Activated T-cell treated with anti-CD3 and anti-CD28 coated beads, Interleukin-2, amount 50 U/mL, for 72 hours (primary cell): Measurements from ENCODE around the gene PHF10. TPM values are rescaled to one million over a fixed set of nuclear protein-coding genes. Genes with fewer than 3 reads are reported as not detected.
"Not testable (repeated sequence)": the region's sequence is repeated elsewhere in the genome, so short reads cannot be mapped to it uniquely, and the experiment has no call there.

ENCODE experiments used
- ATAC-seq, 2 donors: fragments of 150-1000 bp; cut with Tn5 transposase; replicated peaks in 1 of 2; 2 replicates each; pipeline ENCODE4 v1.10.0; 2021; ENCODE audit warnings: moderate library complexity in 2 of 2, mild to moderate bottlenecking in 1 of 2
- DNase-seq, 2 donors: peaks; one replicate each; pipeline ENCODE4 v3.0.0; 2021 to 2022; ENCODE audit warnings: mixed read lengths in 1 of 2
- H3K27ac Mint-ChIP-seq: one replicate; pipeline ENCODE4 v1.8.0; 2022; ENCODE audit warnings: mild to moderate bottlenecking, moderate library complexity, mixed read lengths
- H3K27me3 Mint-ChIP-seq: one replicate; pipeline ENCODE4 v1.8.0; 2022; ENCODE audit warnings: low read depth, mixed read lengths
- H3K36me3 Mint-ChIP-seq, 2 donors: one replicate each; pipeline ENCODE4 v1.8.0; 2022; ENCODE audit warnings: mixed read lengths in 2 of 2, mild to moderate bottlenecking in 1 of 2; ENCODE audit not compliant: insufficient read depth in 2 of 2
- H3K4me1 Mint-ChIP-seq: one replicate; pipeline ENCODE4 v1.8.0; 2022; ENCODE audit warnings: low read depth, mixed read lengths
- H3K4me3 Mint-ChIP-seq, 2 donors: one replicate each; pipeline ENCODE4 v1.8.0; 2022; ENCODE audit warnings: mild to moderate bottlenecking in 2 of 2, mixed read lengths in 2 of 2, moderate library complexity in 2 of 2
- H3K9me3 Mint-ChIP-seq, 2 donors: one replicate each; pipeline ENCODE4 v1.8.0; 2022; ENCODE audit warnings: mixed read lengths in 2 of 2
- total RNA-seq, 2 donors: library from RNA; stranded (reverse); gene quantifications; one replicate each; pipeline ENCODE4 v1.2.3, GENCODE V29; 2022

The PHF10 gene
- total RNA-seq, 2 donors from 2014 or later = 87.7 to 95.8 TPM

DNA sequence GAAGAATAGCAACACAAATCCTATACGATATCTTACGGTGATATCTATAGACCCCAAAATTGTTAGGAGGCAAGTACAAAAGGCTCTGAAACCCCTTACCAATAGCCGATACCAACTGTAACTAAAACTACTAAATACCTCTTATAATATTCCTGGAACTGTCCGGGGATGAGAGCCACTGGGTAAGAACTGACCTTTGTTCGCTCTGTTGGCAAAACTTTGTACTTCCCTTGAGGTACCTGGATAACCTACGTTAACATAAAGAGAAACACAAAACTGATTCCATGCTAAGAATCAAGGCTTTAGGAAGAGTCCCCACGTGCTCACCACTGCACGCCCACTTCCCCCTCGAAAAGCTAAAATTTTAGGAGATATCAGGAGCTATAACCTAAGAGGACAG, 9.7 kb downstream of the PHF10 start:
- ATAC-seq = no peak
- H3K36me3 Mint-ChIP-seq = peaks cover 5 to 38% of the 10 kb centered on the region in 2 donors
- peaks cover 18% of the 10 kb centered on the region for H3K4me1 Mint-ChIP-seq
- no peak overlapping the region for H3K4me3 Mint-ChIP-seq
- no peak overlapping the region for H3K27ac Mint-ChIP-seq
- DNase-seq = no peak
- no peaks in the 10 kb centered on the region for H3K27me3 Mint-ChIP-seq
- no peaks in the 10 kb centered on the region for H3K9me3 Mint-ChIP-seq

DNA sequence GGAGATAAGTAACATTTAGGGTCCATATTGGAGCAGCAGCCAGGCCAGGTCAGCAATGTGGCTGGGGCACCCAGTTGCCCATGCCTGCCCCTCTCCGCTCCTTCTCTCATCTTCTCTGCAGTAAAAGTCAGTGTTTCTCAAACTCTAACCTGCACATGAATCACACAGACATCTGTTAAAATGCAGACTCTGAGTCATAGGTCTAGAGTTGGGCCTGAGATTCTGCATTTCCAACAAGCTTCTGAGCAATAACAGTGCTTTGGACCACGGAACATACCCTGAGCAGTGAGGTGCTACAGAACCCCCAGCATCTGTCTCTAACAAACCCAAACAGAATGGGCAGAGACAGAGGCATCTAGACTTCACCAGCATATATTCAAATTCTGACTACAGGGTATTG, 10.1 kb downstream of the PHF10 start:
- peaks cover 18% of the 10 kb centered on the region for H3K4me1 Mint-ChIP-seq
- no peak overlapping the region for H3K4me3 Mint-ChIP-seq
- ATAC-seq (peak; percentile 83 to 87), DNase-seq (no peak)
- H3K9me3 Mint-ChIP-seq = no peaks in the 10 kb centered on the region
- no peaks in the 10 kb centered on the region for H3K27me3 Mint-ChIP-seq
- H3K27ac Mint-ChIP-seq = no peak overlapping the region
- H3K36me3 Mint-ChIP-seq = peaks cover 5 to 35% of the 10 kb centered on the region in 2 donors

DNA sequence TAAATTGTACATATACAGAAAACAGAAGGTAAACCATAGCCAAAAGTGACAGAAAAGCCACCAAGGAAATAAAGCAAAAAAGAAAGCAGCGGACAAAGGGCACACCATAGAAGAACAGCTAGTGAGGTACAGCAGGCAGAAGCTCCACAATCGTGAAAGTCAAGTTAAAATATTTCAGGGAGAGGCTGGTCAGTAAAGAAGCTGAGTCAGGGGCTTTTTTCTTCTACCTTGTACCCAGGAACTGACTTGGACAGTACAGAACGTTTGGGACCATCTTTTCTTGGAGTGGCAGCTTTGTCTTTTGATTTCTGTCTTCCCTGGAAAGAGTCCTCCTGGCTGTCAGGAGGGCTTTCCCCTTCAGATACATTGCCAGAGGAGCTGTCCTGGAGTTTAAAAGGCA, 14.3 kb downstream of the PHF10 start:
- H3K4me1 Mint-ChIP-seq = peaks cover 39% of the 10 kb centered on the region
- H3K27me3 Mint-ChIP-seq = no peaks in the 10 kb centered on the region
- no peaks in the 10 kb centered on the region for H3K9me3 Mint-ChIP-seq
- peaks cover 1 to 20% of the 10 kb centered on the region in 2 donors for H3K36me3 Mint-ChIP-seq
- ATAC-seq = no peak
- H3K27ac Mint-ChIP-seq = peak overlapping the region; percentile 71
- DNase-seq = no peak
- no peak overlapping the region for H3K4me3 Mint-ChIP-seq

DNA sequence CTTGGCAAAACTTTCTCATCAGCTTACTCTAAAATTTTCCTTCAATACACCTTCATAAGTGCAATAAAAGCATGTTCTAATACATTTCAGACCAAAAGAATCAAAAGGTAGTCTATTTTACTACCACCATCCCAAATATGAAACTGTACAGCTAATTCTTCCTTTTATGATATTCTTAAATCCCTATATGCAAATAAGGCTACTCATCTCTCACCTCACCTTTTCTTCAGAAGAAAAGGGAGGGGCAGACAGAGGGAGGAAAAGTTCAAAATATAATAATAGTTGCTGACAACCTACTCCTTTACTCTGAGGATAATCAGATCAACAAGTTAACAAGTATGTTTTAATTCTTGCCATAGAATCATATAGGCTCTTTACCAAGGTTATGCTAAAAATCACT, 15.0 kb downstream of the PHF10 start:
- Mint-ChIP-seq H3K9me3 (no peaks in the 10 kb centered on the region), H3K4me3 (no peak overlapping the region), H3K27ac (peak overlapping the region; percentile 71), H3K27me3 (no peaks in the 10 kb centered on the region), H3K4me1 (peaks cover 45% of the 10 kb centered on the region), H3K36me3 (peaks cover under 1 to 20% of the 10 kb centered on the region in 2 donors)
- DNase-seq (no peak), ATAC-seq (no peak)

DNA sequence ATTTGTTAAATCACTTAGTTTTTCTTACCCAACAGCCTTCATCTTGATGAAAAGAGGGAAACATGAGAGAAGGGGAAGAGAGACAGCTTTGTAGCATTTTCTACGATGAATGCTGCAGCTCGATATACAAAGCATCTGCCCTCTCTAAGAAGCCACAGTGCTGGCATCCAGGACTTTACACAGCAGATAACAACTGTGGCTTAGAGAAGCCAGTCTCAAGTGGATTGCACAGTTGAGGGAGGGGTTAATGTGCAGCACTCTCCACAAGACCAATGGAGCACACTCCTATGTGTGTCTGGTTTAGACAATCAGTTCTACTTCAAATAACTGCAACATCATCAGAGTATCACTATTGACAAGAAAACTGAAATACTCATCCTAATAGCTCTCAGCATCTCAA, 16.5 kb downstream of the PHF10 start:
- Mint-ChIP-seq H3K4me1 (peaks cover 49% of the 10 kb centered on the region), H3K27ac (peak overlapping the region; percentile 58), H3K36me3 (peaks cover 3 to 15% of the 10 kb centered on the region in 2 donors), H3K27me3 (no peaks in the 10 kb centered on the region), H3K4me3 (no peak overlapping the region), H3K9me3 (no peaks in the 10 kb centered on the region)
- no peak for DNase-seq
- no peak for ATAC-seq

DNA sequence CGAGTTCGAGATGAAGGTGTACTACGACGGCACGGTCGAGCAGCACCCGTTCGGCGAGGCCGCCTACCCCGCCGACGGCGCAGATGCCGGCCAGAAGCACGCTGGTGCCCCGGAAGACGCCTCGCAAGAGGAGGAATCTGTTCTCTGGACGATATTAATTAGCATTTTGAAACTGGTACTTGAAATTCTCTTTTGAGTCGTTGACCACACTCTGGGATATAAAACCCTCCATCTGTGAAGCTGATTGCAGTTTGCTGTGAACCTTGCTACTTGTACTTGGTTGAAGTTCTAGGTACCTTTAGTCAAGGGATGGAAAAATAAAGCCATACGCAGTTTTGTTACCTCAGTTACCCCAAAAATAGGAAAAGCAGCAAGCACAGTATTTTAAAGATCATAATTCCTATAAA, 21.5 kb downstream of the PHF10 start:
- H3K27ac Mint-ChIP-seq = peak overlapping the region; percentile 95
- no peaks in the 10 kb centered on the region for H3K27me3 Mint-ChIP-seq
- DNase-seq (no peak), ATAC-seq (peak in 1 of 2 donors; percentile 4)
- H3K4me1 Mint-ChIP-seq = peaks cover 61% of the 10 kb centered on the region
- H3K9me3 Mint-ChIP-seq = no peaks in the 10 kb centered on the region
- H3K4me3 Mint-ChIP-seq = peak overlapping the region; percentile 89 to 97
- H3K36me3 Mint-ChIP-seq = peaks cover 4 to 10% of the 10 kb centered on the region in 2 donors

DNA sequence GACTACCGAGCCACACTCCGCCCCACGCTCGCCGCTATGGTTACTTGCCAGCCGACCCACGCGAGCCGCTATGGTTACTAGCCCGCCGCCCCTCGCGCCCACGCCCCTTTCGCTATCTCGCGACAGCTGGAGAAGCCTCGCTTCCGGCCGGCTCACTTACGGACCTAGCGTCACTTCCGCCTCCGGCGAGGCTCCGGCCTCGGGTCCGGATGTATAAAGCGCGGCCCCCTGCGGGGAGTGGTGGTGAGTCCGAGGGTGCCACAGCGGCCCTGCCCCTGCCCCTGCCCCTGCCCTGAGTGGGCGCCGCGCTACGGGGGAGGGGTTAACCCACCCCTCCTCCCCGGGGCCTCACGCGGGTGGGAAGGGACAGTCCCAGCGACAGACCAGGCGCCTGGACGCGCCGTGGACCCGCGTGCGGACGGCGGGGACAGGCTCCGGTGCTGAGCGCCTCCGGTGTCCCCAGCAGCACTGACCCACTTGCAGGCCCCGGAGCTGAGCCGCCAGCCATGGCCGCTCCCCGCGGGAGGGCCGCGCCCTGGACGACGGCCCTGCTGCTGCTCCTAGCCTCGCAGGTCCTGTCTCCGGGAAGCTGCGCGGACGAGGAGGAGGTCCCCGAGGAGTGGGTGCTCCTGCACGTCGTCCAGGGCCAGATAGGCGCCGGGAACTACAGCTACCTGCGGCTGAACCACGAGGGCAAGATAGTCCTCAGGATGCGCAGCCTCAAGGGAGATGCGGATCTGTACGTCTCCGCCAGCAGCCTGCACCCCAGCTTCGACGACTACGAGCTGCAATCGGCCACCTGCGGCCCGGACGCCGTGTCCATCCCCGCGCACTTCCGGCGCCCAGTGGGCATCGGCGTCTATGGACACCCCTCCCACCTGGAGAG, 22.1 kb downstream of the PHF10 start, which contains the start of the genes C6orf120 and WDR27:
C6orf120 (plus strand) TSS at position 173 of the 886 bp plus-strand sequence; CDS start at position 507, 334 bp downstream.
WDR27 (minus strand) TSS at position 76 of the 886 bp plus-strand sequence. CDS start 13,024 bp downstream, outside the sequence.
- Mint-ChIP-seq H3K27me3 (no peaks in the 10 kb centered on the region), H3K36me3 (peaks cover 4 to 10% of the 10 kb centered on the region in 2 donors), H3K4me3 (peak within 1 kb of the TSS; percentile 89 to 97), H3K27ac (peak within 1 kb of the TSS; percentile 95), H3K9me3 (no peaks in the 10 kb centered on the region), H3K4me1 (peaks cover 61% of the 10 kb centered on the region)
- ATAC-seq (peak; percentile 94 to 95), DNase-seq (peak; percentile 98 to 99)

DNA sequence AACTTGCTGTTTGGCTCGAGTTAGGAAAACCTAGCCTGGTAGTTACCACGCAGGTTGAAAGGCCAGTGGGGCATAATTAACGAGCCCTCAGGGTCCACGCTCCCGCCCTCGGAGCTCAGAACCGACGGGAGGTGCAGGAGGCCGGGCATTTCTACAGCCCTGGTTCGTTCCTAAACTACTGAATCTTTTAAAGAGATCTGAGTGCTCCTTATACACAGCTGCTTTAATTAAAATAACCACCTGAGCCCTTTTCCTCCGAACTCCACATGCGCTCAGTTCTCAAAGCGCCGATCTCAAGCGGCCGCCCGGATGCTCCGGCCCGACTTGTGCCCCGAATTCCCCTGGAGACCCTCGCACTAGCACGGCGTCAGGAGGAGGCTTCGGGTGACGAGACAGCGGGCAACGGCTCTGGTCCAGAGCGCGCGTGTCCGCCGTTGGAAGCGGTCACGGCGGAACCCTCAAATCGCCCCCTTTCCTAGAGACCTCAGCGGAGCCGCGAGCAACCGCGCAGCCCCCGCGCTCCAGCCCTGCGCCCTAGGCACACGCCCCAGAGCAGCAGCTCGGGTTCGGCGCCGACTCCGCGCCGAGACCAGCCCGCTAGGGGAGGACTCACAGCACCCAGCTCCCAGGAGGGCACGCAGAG, 22.9 kb downstream of the PHF10 start:
- H3K4me3 Mint-ChIP-seq = peak overlapping the region; percentile 89 to 97
- H3K4me1 Mint-ChIP-seq = peaks cover 57% of the 10 kb centered on the region
- no peak for DNase-seq
- no peak for ATAC-seq
- peaks cover 4 to 9% of the 10 kb centered on the region in 2 donors for H3K36me3 Mint-ChIP-seq
- H3K27me3 Mint-ChIP-seq = no peaks in the 10 kb centered on the region
- H3K27ac Mint-ChIP-seq = peak overlapping the region; percentile 89
- H3K9me3 Mint-ChIP-seq = no peaks in the 10 kb centered on the region

DNA sequence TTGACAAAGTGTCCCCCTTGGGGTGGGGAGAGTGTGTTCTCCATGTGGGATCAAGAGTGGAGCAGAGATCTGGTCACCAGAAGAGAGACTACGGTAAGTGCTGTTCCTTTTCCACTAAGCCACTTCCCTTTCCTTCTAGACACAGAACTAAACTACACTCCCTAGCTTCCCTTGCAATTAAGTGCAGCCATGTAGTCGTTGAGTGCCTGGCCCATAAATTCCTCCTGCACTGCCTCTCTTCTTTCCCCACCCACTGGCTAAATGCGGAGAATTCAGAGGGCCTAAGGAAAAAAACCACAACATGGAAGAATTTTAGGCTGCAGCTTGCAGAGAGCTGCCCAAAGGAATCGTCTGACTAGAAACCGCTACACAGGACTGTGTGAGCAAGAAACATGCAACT, 24.0 kb downstream of the PHF10 start:
- Mint-ChIP-seq H3K4me1 (peaks cover 46% of the 10 kb centered on the region), H3K27ac (peak overlapping the region; percentile 82), H3K36me3 (peaks cover 8 to 9% of the 10 kb centered on the region in 2 donors), H3K9me3 (no peaks in the 10 kb centered on the region), H3K4me3 (peak overlapping the region; percentile 60 to 89), H3K27me3 (no peaks in the 10 kb centered on the region)
- DNase-seq (no peak), ATAC-seq (no peak)

DNA sequence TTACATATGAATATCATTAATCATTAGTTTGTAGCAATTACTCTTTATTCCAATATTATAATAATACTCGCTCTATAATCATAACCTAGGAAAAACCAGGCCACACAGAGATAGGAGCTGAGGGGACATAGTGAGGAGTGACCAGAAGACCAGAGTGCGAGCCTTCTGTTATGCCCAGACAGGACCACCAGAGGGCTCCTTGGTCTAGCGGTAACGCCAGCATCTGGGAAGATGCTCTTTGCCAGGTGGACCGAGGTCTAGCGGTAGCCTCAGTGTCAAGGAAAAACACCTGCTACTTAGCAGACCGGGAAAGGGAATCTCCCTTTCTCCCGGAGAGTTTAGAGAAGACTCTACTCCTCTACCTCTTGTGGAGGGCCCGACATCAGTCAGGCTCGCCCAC, 27.2 kb downstream of the PHF10 start:
- peak; percentile 19 to 32 for DNase-seq
- Mint-ChIP-seq H3K36me3 (peaks cover 10 to 16% of the 10 kb centered on the region in 2 donors), H3K4me1 (peaks cover 32% of the 10 kb centered on the region)
- H3K9me3 Mint-ChIP-seq, H3K4me3 Mint-ChIP-seq, H3K27me3 Mint-ChIP-seq, H3K27ac Mint-ChIP-seq, ATAC-seq: not testable (repeated sequence)

DNA sequence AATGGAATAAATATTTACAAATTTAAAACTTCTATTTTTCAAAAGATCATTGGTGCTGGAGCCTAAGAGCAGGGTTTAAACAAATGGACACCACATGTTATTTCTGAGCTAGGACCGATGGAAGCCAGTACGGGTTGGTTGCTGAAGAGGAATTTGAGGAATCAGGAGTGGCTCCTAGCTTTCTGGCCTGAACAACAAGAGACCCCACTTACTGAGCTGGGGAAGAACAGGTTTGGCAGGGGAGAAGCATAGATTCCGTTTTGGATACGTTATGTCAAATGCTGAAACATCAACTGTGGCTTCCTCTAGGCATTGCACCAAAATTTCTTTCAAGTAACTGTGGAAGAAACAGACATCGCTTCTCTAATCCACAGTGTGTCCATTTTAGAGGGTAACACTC, 29.2 kb downstream of the PHF10 start:
- ATAC-seq (no peak), DNase-seq (no peak)
- Mint-ChIP-seq H3K4me3 (no peak overlapping the region), H3K4me1 (peaks cover 27% of the 10 kb centered on the region), H3K36me3 (peaks cover 10 to 18% of the 10 kb centered on the region in 2 donors), H3K27ac (no peak overlapping the region), H3K9me3 (peaks cover 3% of the 10 kb centered on the region in 2 donors), H3K27me3 (no peaks in the 10 kb centered on the region)

DNA sequence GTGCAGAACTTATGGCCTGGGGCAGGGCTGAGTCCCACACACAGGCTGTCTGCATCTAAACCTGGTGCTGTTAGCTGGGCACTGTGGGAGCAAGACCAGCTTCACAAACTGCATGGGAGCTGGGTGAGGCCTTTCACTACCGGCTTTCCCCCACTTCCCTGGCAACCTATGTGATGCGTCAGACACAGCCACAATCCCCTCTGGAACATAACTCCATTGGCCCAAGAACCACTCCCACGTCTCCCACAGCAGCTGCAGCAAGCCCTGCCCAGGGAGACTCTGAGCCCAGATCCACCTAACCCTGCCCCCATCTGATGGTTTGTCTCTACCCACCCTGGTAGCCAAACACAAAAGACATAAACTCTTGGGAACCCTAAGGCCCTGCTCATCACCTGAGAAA, 31.8 kb downstream of the PHF10 start:
- H3K27ac Mint-ChIP-seq = no peak overlapping the region
- no peak overlapping the region for H3K4me3 Mint-ChIP-seq
- H3K36me3 Mint-ChIP-seq = peaks cover 13 to 21% of the 10 kb centered on the region in 2 donors

DNA sequence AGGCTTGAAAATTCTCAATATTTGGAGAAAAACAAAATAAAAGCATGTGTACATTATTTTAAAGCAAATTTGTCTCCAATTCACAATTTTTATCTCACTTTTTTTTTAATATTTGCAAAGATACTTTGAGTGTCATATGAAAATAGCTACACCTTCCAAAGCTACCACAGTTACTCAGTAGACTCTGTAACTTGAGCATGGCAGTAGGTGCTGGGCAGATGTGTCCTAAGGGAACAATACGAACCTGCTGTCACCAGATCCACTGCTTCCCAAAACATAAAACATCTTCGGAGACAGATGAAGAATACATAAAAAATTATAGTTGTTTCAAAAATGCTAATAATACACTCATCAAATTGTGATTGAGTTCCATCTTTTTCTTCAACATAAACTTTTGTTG, 33.0 kb downstream of the PHF10 start:
- no peak for ATAC-seq
- Mint-ChIP-seq H3K4me3 (no peak overlapping the region), H3K36me3 (peaks cover 18 to 27% of the 10 kb centered on the region in 2 donors), H3K27me3 (no peaks in the 10 kb centered on the region), H3K4me1 (peaks cover 5% of the 10 kb centered on the region), H3K27ac (no peak overlapping the region), H3K9me3 (peaks cover 7 to 8% of the 10 kb centered on the region in 2 donors)
- no peak for DNase-seq

More for the DNA sequence above, 31.8 kb downstream of the PHF10 start:
- Mint-ChIP-seq H3K27me3 (no peaks in the 10 kb centered on the region), H3K4me1 (peaks cover 9% of the 10 kb centered on the region), H3K9me3 (peaks cover 3% of the 10 kb centered on the region in 2 donors)
- DNase-seq = no peak
- ATAC-seq = no peak
